HG03060 (cell line): Measurements from ENCODE around the gene C1orf167.
"Not testable (repeated sequence)": the region's sequence is repeated elsewhere in the genome, so short reads cannot be mapped to it uniquely, and the experiment has no call there.

ENCODE experiments used
- ATAC-seq: cut with Tn5 transposase; IDR thresholded peaks from one replicate; pipeline ENCODE4 v1.9.1; 2021; ENCODE audit warnings: low read depth, moderate number of reproducible peaks; ENCODE audit not compliant: unreplicated experiment

C1orf167 gene

GRCh38 chr1:11797525-11798216 is 35.7 kb downstream of the C1orf167 start:
- no peak for ATAC-seq

- ATAC-seq, result no peak
These were observed 37.1 kb downstream of the C1orf167 start for GRCh38 chr1:11799099-11799498.

GRCh38 chr1:11799896-11800295 is 37.9 kb downstream of the C1orf167 start:
- ATAC-seq, result no peak

GRCh38 chr1:11800391-11800755 is 38.4 kb downstream of the C1orf167 start:
- no peak for ATAC-seq

GRCh38 chr1:11800756-11801433 is 38.9 kb downstream of the C1orf167 start:
- ATAC-seq, result no peak

- no peak for ATAC-seq
These were observed 40.6 kb downstream of the C1orf167 start for GRCh38 chr1:11802616-11802972.

GRCh38 chr1:11802973-11803885 is 41.2 kb downstream of the C1orf167 start:
- no peak for ATAC-seq

- not testable (repeated sequence) for ATAC-seq
These were observed 42.1 kb downstream of the C1orf167 start for GRCh38 chr1:11803924-11804665.

- no peak for ATAC-seq
These were observed 42.9 kb downstream of the C1orf167 start for GRCh38 chr1:11804666-11805421.

- ATAC-seq, result peak; percentile 75
These were observed 43.7 kb downstream of the C1orf167 start, which contains the start of the genes CLCN6 and MTHFR for GRCh38 chr1:11805422-11806306. TSS of gene CLCN6 (plus strand) at chr1:11806191. CDS start at chr1:11806263, 72 bp downstream. TSS of gene MTHFR (minus strand) at chr1:11805964. CDS start at chr1:11803116, 2,848 bp downstream.

GRCh38 chr1:11806307-11806936 is 44.4 kb downstream of the C1orf167 start:
- ATAC-seq, result peak; percentile 5

GRCh38 chr1:11807133-11807532 is 45.1 kb downstream of the C1orf167 start:
- ATAC-seq, result no peak

GRCh38 chr1:11813021-11813420 is 51.0 kb downstream of the C1orf167 start:
- ATAC-seq, result no peak

GRCh38 chr1:11817192-11817591 is 55.2 kb downstream of the C1orf167 start:
- no peak for ATAC-seq

- ATAC-seq, result no peak
These were observed 60.1 kb downstream of the C1orf167 start for GRCh38 chr1:11822091-11822490.

- ATAC-seq, result no peak
These were observed 61.6 kb downstream of the C1orf167 start for GRCh38 chr1:11823366-11824137.

GRCh38 chr1:11825131-11825530 is 63.1 kb downstream of the C1orf167 start:
- ATAC-seq, result no peak
